ENCODE results near the gene SMOC1. TPM values are rescaled to one million over a fixed set of nuclear protein-coding genes. Genes with fewer than 3 reads are reported as not detected.

The SMOC1 gene
- polyA plus RNA-seq, 1 donor: 1.7 TPM

- no peak for DNase-seq
Measured at GRCh38 chr14:69941768-69942742, 62.8 kb downstream of the SMOC1 start.

DNA sequence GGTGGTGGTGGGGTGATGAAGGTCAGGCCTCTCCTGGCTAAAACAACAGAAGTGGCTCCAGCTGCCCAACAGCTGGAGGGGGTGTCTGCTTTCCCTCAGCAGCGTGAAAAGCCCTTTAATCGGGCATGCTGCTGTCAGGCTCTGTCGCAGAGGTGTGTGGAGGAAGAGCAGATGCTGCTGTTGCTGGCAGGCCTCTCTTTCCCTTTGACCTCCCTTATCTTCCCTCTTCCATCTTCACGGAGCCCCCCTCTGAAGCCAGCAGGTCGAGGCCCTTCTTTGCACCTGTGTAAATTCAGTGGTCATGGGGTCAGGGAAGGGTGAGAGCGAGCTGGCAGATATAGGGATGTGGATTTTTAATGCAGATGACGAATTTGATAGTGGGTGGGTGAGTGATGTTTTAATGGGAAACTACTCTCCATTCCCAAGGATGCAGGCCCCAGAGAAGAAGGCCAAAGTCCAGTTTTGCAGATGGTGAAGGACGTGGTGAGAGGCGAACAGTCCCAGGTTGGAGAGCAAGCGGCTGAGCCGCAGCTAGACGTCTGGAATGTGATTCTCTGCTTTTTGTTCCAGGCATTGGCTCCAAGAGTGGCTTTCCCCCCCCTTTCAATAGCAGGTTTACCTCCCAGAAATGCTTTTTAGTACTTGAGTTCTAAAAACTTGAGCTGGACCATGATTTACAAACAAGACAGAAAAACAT, 64.0 kb downstream of the SMOC1 start:
- DNase-seq: no peak

- no peak for DNase-seq
Measured at GRCh38 chr14:69945347-69945746, 66.1 kb downstream of the SMOC1 start.

GRCh38 chr14:69945912-69946311, 66.7 kb downstream of the SMOC1 start:
- DNase-seq: no peak

- DNase-seq: no peak
Measured at GRCh38 chr14:69948351-69948750, 69.1 kb downstream of the SMOC1 start.

GRCh38 chr14:69951263-69951662, 72.0 kb downstream of the SMOC1 start:
- DNase-seq: no peak

DNA sequence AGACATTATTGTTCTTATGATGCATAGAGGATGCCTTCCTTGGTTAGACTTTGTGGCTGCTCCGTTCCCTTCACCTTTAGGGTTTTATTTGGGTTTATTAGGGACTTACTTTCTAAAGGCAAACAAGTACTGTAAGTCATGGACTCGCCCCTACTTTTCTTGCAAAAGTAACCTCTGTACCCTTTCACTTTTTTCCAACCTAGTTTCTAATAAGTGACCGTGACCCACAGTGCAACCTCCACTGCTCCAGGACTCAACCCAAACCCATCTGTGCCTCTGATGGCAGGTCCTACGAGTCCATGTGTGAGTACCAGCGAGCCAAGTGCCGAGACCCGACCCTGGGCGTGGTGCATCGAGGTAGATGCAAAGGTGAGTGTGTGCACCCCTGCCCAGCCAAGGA, 72.7 kb downstream of the SMOC1 start:
- no peak for DNase-seq

DNA sequence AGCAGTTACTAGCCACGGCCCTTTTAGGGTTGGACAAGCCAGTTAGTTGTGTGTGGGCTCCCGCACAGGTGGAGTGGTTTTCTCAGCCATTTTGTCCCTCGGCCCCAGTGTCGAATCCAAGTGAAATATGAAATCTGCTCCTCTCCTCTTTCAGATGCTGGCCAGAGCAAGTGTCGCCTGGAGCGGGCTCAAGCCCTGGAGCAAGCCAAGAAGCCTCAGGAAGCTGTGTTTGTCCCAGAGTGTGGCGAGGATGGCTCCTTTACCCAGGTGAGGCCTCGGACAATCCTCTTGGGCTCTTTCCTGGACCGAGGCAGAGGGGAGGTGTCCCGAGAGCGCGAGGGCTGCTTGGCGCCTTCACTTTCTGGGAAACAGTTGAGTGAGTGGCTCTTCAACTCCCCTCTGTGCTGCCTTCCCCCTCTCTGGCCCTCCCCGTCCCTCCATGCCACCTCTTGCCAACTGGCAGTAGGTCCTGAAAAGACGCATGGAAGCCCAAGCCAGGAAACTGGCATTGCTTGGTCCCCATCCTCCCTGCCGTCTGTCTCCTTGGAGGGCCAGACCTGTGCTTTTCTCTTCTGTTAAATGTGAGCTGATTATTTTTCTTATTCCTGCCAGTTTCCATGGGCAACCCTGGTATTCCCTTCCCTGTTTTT, 74.2 kb downstream of the SMOC1 start:
- no peak for DNase-seq

DNA sequence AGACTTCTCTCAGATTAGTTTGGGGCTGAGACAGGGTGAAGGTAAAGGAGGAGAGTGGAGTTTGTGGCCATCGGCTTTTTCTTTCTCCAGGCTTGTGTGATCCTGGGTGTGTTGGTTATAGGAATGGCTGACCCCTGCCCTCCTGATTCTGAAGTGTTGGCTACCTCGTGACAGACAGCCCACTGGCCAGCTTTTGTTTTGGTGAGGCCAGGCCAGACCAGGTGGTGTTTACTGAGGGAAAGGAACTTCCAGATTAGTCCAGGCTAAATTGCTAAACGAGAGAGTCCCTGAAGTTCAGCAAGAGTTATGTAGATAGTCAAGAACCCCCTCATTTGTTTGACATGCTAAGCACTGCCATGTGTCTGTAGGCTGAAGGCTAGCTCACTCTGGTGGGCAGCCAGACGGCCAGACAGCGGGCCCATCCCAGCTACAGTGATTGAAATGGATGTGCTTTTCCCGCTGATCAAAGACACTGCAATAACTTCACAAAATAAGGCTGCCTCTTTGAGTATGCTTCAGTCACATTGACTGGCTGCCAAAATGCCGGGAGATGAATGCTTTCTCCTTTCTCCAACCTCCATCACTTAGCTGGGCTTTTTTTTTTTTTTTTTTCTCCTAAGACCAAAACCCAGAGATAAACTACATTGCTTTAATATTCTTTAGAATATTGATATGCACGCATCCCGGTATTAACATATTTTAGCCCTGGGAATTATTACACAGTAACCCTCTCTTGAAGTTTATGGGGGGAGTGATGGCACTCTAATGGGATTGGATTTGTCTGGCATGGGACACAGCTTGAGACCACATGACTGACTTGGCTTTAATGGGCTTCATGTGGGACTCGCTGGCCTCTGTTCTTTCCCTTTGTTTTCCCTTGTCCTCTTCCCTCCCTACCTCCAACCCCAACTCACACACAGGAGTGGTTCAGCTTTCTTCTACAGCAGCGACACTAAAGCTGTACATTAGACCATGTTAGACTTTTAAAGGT, 76.9 kb downstream of the SMOC1 start:
- DNase-seq: no peak

DNA sequence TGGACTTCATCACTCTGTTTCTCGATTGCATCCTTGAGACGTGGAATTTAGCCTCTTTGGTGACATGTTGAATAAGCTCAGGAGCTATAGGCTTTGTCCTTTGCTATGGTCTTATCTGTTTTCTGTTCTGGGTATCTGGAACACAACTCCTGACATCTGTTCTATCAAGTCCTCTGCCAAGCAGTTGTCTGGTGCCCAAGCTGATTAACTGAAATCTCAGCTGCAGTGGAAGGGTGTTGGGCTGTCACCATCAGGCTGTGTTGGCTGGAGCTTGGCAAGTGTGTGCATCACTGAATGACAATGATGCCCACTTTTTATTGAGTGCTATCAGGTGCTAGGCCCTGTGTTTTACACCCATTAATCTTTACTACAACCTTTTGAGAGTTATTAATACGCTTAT, 77.8 kb downstream of the SMOC1 start:
- no peak for DNase-seq

DNA sequence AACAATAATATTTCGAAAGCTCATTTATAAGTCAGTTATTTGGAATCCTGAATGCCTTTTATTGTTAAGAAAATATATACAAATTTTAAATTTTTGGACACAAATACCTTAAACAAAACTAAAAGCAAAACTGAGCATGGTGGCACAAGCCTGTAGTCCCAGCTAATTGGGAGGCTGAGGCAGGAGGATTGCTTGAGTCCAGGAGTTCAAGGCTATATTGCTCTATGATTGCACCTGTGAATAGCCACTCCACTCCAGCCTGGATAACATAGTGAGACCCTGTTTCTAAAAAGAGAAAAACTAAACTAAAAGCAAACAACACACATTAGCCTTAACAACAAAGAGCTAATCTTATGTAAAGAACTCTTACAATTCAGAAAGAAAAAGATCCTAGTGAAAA, 78.8 kb downstream of the SMOC1 start:
- no peak for DNase-seq

- no peak for DNase-seq
Measured at GRCh38 chr14:69959136-69959535, 79.9 kb downstream of the SMOC1 start.

DNA sequence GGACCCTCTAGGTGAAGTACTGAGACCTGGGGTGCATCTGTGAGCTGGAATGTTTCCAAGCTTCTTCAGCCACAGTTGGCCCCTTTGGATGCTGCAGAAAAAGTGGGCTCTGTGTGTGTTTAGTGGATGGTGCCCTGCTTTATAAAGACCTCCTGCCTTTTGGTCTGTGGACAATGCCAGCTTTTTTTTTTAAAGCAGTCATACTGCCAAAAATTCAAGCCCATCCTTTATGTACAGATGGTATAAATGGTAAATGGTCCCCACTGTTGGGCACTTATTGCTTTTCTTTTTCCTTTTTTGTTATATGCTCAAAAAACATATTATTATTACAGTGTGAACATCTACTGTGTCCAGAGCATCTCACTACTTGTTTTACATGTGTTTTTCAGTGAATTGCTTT, 81.1 kb downstream of the SMOC1 start:
- no peak for DNase-seq

DNA sequence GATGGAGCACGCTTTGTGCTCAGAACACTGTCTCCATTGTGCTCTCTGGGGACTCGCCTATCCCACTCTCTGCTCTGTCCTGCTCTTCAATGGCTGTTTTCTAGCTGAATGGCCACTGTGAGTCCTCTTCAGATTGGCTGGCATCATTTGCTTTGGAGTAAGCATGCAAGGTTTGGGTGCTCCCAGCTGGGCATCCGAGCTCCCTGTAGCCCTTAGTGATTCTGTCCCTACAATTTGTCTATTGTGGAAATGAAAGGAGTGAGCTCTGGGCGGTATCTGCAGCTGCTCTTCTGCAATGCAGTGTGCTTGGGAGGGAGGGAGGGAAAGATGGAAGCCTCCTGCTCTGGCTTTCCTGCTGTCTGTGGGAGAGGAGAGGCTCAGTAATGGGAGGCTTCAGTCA, 84.8 kb downstream of the SMOC1 start:
- DNase-seq: no peak

DNA sequence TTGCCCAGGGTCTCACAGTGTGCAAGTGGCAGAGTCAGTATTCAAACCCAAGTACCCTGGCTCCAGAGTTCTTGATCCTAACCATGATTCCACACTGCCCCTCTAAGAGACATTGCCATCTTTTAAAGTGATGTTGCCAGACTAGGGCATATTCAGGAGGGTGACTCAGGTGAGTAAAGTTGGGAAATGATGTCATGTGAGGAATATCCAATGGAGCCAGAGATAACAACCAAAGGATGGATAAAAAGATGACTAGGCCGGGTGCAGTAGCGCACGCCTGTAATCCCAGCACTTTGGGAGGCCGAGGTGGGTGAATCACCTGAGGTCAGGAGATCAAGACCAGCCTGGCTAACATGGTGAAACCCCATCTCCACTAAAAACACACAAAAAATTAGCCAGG, 85.6 kb downstream of the SMOC1 start:
- DNase-seq: no peak

- DNase-seq: no peak
Measured at GRCh38 chr14:69968132-69968531, 88.9 kb downstream of the SMOC1 start.

DNA sequence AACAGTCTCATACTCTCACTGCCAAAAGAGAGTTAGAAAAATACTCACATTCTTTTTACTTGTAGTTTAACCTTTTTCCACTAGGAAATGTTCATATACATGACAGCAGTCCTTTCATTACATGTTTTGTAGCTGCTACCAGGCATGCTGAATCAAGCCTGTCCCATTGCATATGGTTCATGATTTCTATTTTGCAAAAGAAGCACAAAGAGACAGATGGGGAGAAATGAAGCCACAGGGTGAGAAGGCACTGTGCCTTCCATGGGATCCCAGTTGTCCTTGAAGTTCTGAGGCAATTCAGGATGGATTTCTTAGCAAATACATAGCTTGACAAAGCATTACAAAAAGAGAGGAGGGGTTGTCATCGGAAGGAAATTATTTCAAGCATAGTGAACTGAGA, 89.5 kb downstream of the SMOC1 start:
- no peak for DNase-seq

GRCh38 chr14:69972755-69973154, 93.5 kb downstream of the SMOC1 start:
- no peak for DNase-seq

- DNase-seq: no peak
Measured at GRCh38 chr14:69973846-69974245, 94.6 kb downstream of the SMOC1 start.

DNA sequence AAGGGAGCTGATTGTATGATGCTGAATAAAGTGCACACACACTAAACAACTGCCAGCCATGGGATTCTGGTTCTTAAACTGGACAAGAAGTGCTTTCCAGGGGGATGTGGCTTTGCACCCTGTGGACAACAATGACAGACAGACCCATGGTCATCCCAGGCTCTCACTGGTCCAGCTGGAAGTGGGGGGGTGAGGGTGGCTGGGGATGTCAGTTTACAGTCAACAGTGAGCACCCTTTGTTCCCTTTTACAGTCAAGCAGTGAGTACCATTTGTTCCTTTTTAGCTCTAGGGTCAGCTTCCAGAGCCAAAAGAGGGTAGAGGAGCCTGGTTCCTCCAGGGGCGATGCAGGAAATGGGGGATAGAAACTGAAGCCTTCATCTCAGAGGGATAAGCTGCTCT, 100.7 kb downstream of the SMOC1 start:
- DNase-seq: no peak

Data from left kidney (tissue), 2 donors.